Lower leg skin (tissue), 3 donors: ENCODE data around the gene MCHR1.

Experiments
- POLR2A ChIP-seq, 2 donors: fragments of 450-650 bp; IDR thresholded peaks; one replicate each; pipeline ENCODE4 v1.6.1; 2016 to 2017; ENCODE audit warnings: antibody characterized with exemption in 2 of 2, mild to moderate bottlenecking in 1 of 2, moderate library complexity in 1 of 2
- TF ChIP-seq, protein P1 (sequence below), 3 donors: fragments of 450-650 bp; IDR thresholded peaks; one replicate each; pipeline ENCODE4 v1.5.1; 2016; ENCODE audit warnings: antibody characterized with exemption in 3 of 3, mild to moderate bottlenecking in 3 of 3, moderate library complexity in 2 of 3

DNA sequence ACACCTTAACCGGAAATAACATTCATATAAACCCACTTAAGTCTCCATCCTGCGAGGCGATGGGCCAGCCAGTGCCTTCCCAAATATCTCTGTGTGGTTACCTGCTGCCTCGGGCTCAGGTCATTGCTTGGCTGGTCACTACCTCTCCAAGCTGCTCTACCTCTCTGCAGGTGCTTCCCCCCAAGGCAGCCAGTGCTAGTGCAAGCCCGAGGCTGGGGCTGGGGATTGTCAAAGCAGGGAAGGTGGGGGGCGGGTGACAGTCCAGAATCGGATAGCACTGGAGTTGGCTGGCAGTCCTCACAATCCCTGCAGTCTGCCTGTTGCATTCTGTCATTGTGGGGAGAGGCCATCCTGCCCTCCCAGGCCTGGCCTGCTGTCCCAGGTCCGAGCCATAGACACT lies 11.1 kb downstream of the MCHR1 start:
- TF ChIP-seq POLR2A (IDR thresholded peaks at IDR 0.05), result no peak
- TF ChIP-seq, protein P1, sequence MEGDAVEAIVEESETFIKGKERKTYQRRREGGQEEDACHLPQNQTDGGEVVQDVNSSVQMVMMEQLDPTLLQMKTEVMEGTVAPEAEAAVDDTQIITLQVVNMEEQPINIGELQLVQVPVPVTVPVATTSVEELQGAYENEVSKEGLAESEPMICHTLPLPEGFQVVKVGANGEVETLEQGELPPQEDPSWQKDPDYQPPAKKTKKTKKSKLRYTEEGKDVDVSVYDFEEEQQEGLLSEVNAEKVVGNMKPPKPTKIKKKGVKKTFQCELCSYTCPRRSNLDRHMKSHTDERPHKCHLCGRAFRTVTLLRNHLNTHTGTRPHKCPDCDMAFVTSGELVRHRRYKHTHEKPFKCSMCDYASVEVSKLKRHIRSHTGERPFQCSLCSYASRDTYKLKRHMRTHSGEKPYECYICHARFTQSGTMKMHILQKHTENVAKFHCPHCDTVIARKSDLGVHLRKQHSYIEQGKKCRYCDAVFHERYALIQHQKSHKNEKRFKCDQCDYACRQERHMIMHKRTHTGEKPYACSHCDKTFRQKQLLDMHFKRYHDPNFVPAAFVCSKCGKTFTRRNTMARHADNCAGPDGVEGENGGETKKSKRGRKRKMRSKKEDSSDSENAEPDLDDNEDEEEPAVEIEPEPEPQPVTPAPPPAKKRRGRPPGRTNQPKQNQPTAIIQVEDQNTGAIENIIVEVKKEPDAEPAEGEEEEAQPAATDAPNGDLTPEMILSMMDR (IDR thresholded peaks at IDR 0.05), result no peak
